IMR-90 (cell line): ENCODE results near the gene ARHGAP18. TPM values are rescaled to one million over a fixed set of nuclear protein-coding genes. Genes with fewer than 3 reads are reported as not detected.
A peak's percentile ranks its signal among the peaks of the same experiment; 100 is the strongest.

ENCODE experiments used
- ATAC-seq: fragments of 200-7000 bp; cut with Tn5 transposase; 2 replicates; pipeline ENCODE4 v1.9.1; 2020; ENCODE audit warnings: low read depth, mild to moderate bottlenecking, moderate library complexity
- BruUV-seq: library from RNA; stranded (reverse); fragments of 400-500 nt; replicated peaks from 2 replicates; lab custom pipeline; 2021; lab: Mats Ljungman, UMichigan
- CTCF ChIA-PET: fragments of 300-600 bp; formaldehyde crosslinking; extraction: SDS; loops from one replicate; lab custom pipeline; 2021; ENCODE audit warnings: antibody characterized with exemption; lab: Yijun Ruan, JAX
- POLR2A ChIA-PET: fragments of 300-600 bp; sonication (Branson Sonifier 250); formaldehyde crosslinking; loops from one replicate; lab custom pipeline; 2022; ENCODE audit warnings: antibody characterized with exemption; ENCODE audit not compliant: unreplicated experiment; lab: Charles Lee
- DNase-seq: peaks from one replicate; pipeline ENCODE4 v3.0.0; 2013
- H2AFZ ChIP-seq: replicated peaks from 2 replicates; pipeline ENCODE3; 2013; ENCODE audit warnings: low read length, mild to moderate bottlenecking; ENCODE audit not compliant: poor library complexity
- H2AK5ac ChIP-seq: 2 replicates; pipeline ENCODE4 v1.6.1; 2013; ENCODE audit warnings: low read depth, low read length, inconsistent platforms
- H2AK9ac ChIP-seq: replicated peaks from 2 replicates; pipeline ENCODE3; 2013; ENCODE audit warnings: mild to moderate bottlenecking, low read depth, low read length, moderate library complexity; ENCODE audit not compliant: poor library complexity
- H2BK120ac ChIP-seq: 2 replicates; pipeline ENCODE4 v1.6.1; 2013; ENCODE audit warnings: low read depth, low read length, inconsistent platforms
- H2BK15ac ChIP-seq: 3 replicates; pipeline ENCODE4 v1.6.1; 2013; ENCODE audit warnings: low read depth, low read length, inconsistent platforms
- H2BK20ac ChIP-seq: 2 replicates; pipeline ENCODE4 v1.6.1; 2013; ENCODE audit warnings: low read depth, mild to moderate bottlenecking, inconsistent platforms, low read length, moderate library complexity
- H2BK5ac ChIP-seq: 2 replicates; pipeline ENCODE4 v1.6.1; 2013; ENCODE audit warnings: mild to moderate bottlenecking, low read depth, low read length, inconsistent platforms; ENCODE audit not compliant: poor library complexity, severe bottlenecking
- H3K14ac ChIP-seq: replicated peaks from 2 replicates; pipeline ENCODE4 v1.6.1; 2013; ENCODE audit warnings: low read depth, low read length, inconsistent platforms
- H3K18ac ChIP-seq: 2 replicates; pipeline ENCODE4 v1.6.1; 2013; ENCODE audit warnings: low read depth, low read length, control low read depth
- H3K23ac ChIP-seq: 2 replicates; pipeline ENCODE4 v1.6.1; 2013; ENCODE audit warnings: low read depth, low read length, inconsistent platforms
- H3K27ac ChIP-seq: 2 replicates; pipeline ENCODE4 v1.5.1; 2013; ENCODE audit warnings: mild to moderate bottlenecking, control low read depth, low read length; ENCODE audit not compliant: insufficient read depth
- H3K27me3 ChIP-seq: 2 replicates; pipeline ENCODE4 v1.6.1; 2013; ENCODE audit warnings: low read length; ENCODE audit not compliant: control insufficient read depth, insufficient read depth
- H3K36me3 ChIP-seq: 2 replicates; pipeline ENCODE4 v1.6.1; 2013; ENCODE audit warnings: low read length, mixed read lengths; ENCODE audit not compliant: control insufficient read depth, insufficient read depth
- H3K4ac ChIP-seq: 2 replicates; pipeline ENCODE4 v1.6.1; 2013; ENCODE audit warnings: low read depth, low read length, inconsistent platforms
- H3K4me1 ChIP-seq: 2 replicates; pipeline ENCODE4 v1.6.1; 2013; ENCODE audit warnings: low read length, mixed read lengths; ENCODE audit not compliant: control insufficient read depth, insufficient read depth
- H3K4me2 ChIP-seq: 2 replicates; pipeline ENCODE4 v1.6.1; 2013; ENCODE audit warnings: low read depth, mild to moderate bottlenecking, control low read depth, low read length, moderate library complexity
- H3K4me3 ChIP-seq: 2 replicates; pipeline ENCODE4 v1.5.1; 2013; ENCODE audit warnings: low read depth, mild to moderate bottlenecking, control low read depth, low read length, moderate library complexity; ENCODE audit not compliant: insufficient read depth
- H3K56ac ChIP-seq: 2 replicates; pipeline ENCODE4 v1.6.1; 2013; ENCODE audit warnings: low read length, inconsistent platforms; ENCODE audit not compliant: insufficient read depth; ENCODE audit errors: extremely low read depth
- H3K79me1 ChIP-seq, 2 experiments: 2 replicates each; pipeline ENCODE4 v1.6.1; 2013; ENCODE audit warnings: low read length in 2 of 2, inconsistent platforms in 1 of 2, low read depth in 1 of 2
- H3K9ac ChIP-seq: 2 replicates; pipeline ENCODE4 v1.6.1; 2013; ENCODE audit warnings: low read depth, low read length, control low read depth
- H3K9me1 ChIP-seq: 2 replicates; pipeline ENCODE4 v1.6.1; 2013; ENCODE audit warnings: low read length, inconsistent platforms; ENCODE audit not compliant: insufficient read depth
- H3K9me3 ChIP-seq: 2 replicates; pipeline ENCODE4 v1.6.1; 2013; ENCODE audit warnings: low read length; ENCODE audit not compliant: control insufficient read depth, insufficient read depth
- H4K20me1 ChIP-seq: 2 replicates; pipeline ENCODE4 v1.6.1; 2013; ENCODE audit warnings: low read length, inconsistent platforms; ENCODE audit not compliant: insufficient read depth
- H4K5ac ChIP-seq: 2 replicates; pipeline ENCODE4 v1.6.1; 2013; ENCODE audit warnings: mild to moderate bottlenecking, low read depth, low read length, control low read depth
- H4K8ac ChIP-seq, 2 experiments: 2 replicates each; pipeline ENCODE4 v1.6.1; 2013; ENCODE audit warnings: low read depth in 2 of 2, low read length in 2 of 2, control low read depth in 1 of 2, inconsistent platforms in 1 of 2
- H4K91ac ChIP-seq: 2 replicates; pipeline ENCODE4 v1.6.1; 2013; ENCODE audit warnings: low read depth, low read length, inconsistent platforms; ENCODE audit not compliant: insufficient read depth
- MAFK ChIP-seq: IDR thresholded peaks from 2 replicates; pipeline ENCODE4 v1.6.1; 2012; ENCODE audit warnings: low read depth, low read length, improper control_type of control experiment
- SMC3 ChIP-seq: fragments of 150-350 bp; IDR thresholded peaks from 2 replicates; pipeline ENCODE4 v1.6.1; 2016; ENCODE audit warnings: low read depth, mild to moderate bottlenecking, antibody characterized with exemption, low read length, moderate library complexity
- WGBS, 2 experiments: methylation state at CpG; one replicate each; pipeline versions ENCODE4 v1.1.5 to v1.1.7; 2013; ENCODE audit warnings: missing lambda C conversion rate in 2 of 2; ENCODE audit not compliant: insufficient read length in 1 of 2; ENCODE audit errors: extremely low coverage in 2 of 2; 5-methylcytosine and 5-hydroxymethylcytosine counted together
- dilution Hi-C: fragments of 300-500 bp; cut with HindIII; formaldehyde crosslinking; loops from one replicate; pipeline ENCODE4 v1.14.3; 2018; ENCODE audit warnings: low sequenced_read_pairs; ENCODE audit not compliant: unreplicated experiment
- in situ Hi-C: fragments of 300-500 bp; cut with MboI; formaldehyde crosslinking; loops from 3 replicates; pipeline ENCODE4 v1.14.3; 2019; ENCODE audit warnings: low sequenced_read_pairs, inconsistent platforms, mixed read lengths
- intact Hi-C: fragments of 100-400 bp; cut with micrococcal nuclease; formaldehyde crosslinking; loops from 2 replicates; pipeline ENCODE4 v1.10.0; 2022
- polyA plus RNA-seq, 3 experiments: library from polyadenylated mRNA; depleted of rRNA; stranded (reverse); fragments of >200 nt; gene quantifications; 2 replicates each; pipeline ENCODE4 v1.2.3, GENCODE V29; 2012; ENCODE audit warnings: low replicate concordance in 1 of 3
- total RNA-seq: library from RNA; depleted of rRNA; stranded (reverse); fragments of >200 nt; gene quantifications from 2 replicates; pipeline ENCODE4 v1.2.3, GENCODE V29; 2012
- TF ChIP-seq, protein P1 (sequence below): fragments of 150-350 bp; IDR thresholded peaks from 2 replicates; pipeline ENCODE4 v1.6.1; 2017; ENCODE audit warnings: mild to moderate bottlenecking, antibody characterized with exemption, low read length, low read depth

The ARHGAP18 gene
- total and polyA plus RNA-seq, 2 of the 4 experiments (the other 2 are of a cell fraction): 6.2 to 17.0 TPM

DNA sequence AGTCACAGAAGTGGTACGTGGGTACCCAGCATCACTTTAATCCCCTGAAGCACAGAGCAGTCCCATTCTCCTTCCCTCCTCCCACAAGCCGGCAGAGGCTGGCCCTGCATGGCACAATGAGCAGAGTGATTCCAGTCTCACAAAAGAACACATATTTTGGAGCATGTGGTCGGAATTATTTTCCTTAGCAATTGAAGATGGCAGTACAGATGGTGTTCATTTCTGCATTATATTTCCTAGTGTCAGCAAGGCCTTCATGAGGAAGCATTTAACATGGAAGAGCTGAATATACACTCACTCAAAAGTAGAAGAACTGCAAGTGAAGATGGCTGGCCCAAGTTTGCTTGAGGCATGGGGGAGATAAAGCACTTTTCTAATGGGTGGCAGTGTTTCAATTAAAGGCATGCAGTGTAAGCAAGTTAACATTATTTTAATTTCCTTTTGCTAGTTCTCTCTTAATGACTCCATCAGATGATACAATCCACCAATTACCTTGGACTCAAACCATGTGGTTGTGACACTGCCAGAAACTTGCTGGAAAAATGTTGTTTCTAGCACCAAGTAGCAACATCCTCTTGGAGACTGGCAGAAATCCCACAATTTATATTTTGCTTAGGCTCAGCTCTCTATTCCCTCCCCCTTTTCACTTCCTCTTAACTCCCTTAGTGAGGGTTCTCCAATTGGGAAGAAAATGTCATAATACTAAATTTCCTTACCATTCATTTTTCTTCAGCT lies 74.4 kb downstream of the ARHGAP18 start:
- TF ChIP-seq MAFK: no peak
- TF ChIP-seq, protein P1, sequence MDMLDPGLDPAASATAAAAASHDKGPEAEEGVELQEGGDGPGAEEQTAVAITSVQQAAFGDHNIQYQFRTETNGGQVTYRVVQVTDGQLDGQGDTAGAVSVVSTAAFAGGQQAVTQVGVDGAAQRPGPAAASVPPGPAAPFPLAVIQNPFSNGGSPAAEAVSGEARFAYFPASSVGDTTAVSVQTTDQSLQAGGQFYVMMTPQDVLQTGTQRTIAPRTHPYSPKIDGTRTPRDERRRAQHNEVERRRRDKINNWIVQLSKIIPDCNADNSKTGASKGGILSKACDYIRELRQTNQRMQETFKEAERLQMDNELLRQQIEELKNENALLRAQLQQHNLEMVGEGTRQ: peak; percentile 44; the same call in 1 of the 2 replicates
- no peak for TF ChIP-seq SMC3
- in situ Hi-C loops (no loop called here), dilution Hi-C loops (no loop called here), intact Hi-C loops (no loop called here)
- peak overlapping the region; percentile 51; the same call in 1 of the 2 replicates for H3K18ac ChIP-seq
- no CpG with 5 or more reads among the region's 3 CpGs for WGBS, 2 experiments
- H2BK20ac ChIP-seq: peak overlapping the region; percentile 35; the same call in 1 of the 2 replicates
- no TSS peak for BruUV-seq
- no peaks in the 10 kb centered on the region for H3K27me3 ChIP-seq
- no peak overlapping the region for H3K4me3 ChIP-seq
- H3K9ac ChIP-seq: no peak overlapping the region
- ChIA-PET POLR2A (no interaction called here), CTCF (interaction anchor here (0.6 kb wide), 1 partner anchor 1643 kb away, joined by 4 read pairs; no protein-coding TSS in a partner anchor)
- DNase-seq: peak; percentile 81
- no peak overlapping the region; the same call in 1 of the 2 replicates for H3K27ac ChIP-seq
- no peak overlapping the region for H4K91ac ChIP-seq
- H3K36me3 ChIP-seq: no peaks in the 10 kb centered on the region
- H4K8ac ChIP-seq: no peak overlapping the region; a peak in 1 of 4 replicates
- peaks cover 17% of the 10 kb centered on the region for H3K4me1 ChIP-seq
- 0 out of 2 replicates have a peak, but pooled peaks cover 4% of the 10 kb centered on the region for H3K9me1 ChIP-seq
- H2AFZ ChIP-seq: no peak overlapping the region
- peak overlapping the region; percentile 54 for H3K4ac ChIP-seq
- peak overlapping the region; percentile 64; the same call in 1 of the 3 replicates for H2BK15ac ChIP-seq
- H3K9me3 ChIP-seq: no peaks in the 10 kb centered on the region
- no peak overlapping the region for H3K56ac ChIP-seq
- no peaks in the 10 kb centered on the region for H4K20me1 ChIP-seq
- no peak overlapping the region for H2AK5ac ChIP-seq
- no peak overlapping the region for H2AK9ac ChIP-seq
- H3K23ac ChIP-seq: no peak overlapping the region
- peaks cover 3 to 33% of the 10 kb centered on the region in 2 experiments; a peak in 3 of 4 replicates for H3K79me1 ChIP-seq
- peak; percentile 72 for ATAC-seq
- peak overlapping the region; percentile 23; the same call in 1 of the 2 replicates for H2BK120ac ChIP-seq
- H2BK5ac ChIP-seq: peak overlapping the region; percentile 31
- H3K14ac ChIP-seq: peak overlapping the region; percentile 73
- no peak overlapping the region for H3K4me2 ChIP-seq
- H4K5ac ChIP-seq: no peak overlapping the region
